Activated T-cell treated with anti-CD3 and anti-CD28 coated beads, Interleukin-2, amount 50 U/mL, for 4 hours (primary cell): Measurements from ENCODE around the gene FAAP20. TPM values are rescaled to one million over a fixed set of nuclear protein-coding genes. Genes with fewer than 3 reads are reported as not detected.

Experiments
- ATAC-seq, 2 donors: fragments of 200-7000 bp; cut with Tn5 transposase; one replicate each; pipeline ENCODE4 v1.10.0; 2021
- DNase-seq: peaks from one replicate; pipeline ENCODE4 v3.0.0-alpha.2; 2020
- H3K27me3 Mint-ChIP-seq: one replicate; pipeline ENCODE4 v1.8.0; 2021; ENCODE audit warnings: low read depth, mixed read lengths
- H3K36me3 Mint-ChIP-seq: one replicate; pipeline ENCODE4 v1.8.0; 2022; ENCODE audit warnings: mixed read lengths; ENCODE audit not compliant: insufficient read depth
- H3K4me1 Mint-ChIP-seq: one replicate; pipeline ENCODE4 v1.8.0; 2021; ENCODE audit warnings: low read depth, mixed read lengths
- H3K4me3 Mint-ChIP-seq: one replicate; pipeline ENCODE4 v1.8.0; 2021; ENCODE audit warnings: mild to moderate bottlenecking, moderate library complexity, mixed read lengths
- H3K9me3 Mint-ChIP-seq: one replicate; pipeline ENCODE4 v1.8.0; 2021; ENCODE audit warnings: mixed read lengths
- total RNA-seq, 3 donors: library from RNA; stranded (reverse); gene quantifications; one replicate each; pipeline ENCODE4 v1.2.1, GENCODE V29; 2021

The FAAP20 gene
- total RNA-seq, 3 donors from 2014 or later = 67.8 to 82.3 (median 69.9) TPM

- peaks cover 9% of the 10 kb centered on the region for H3K36me3 Mint-ChIP-seq
- H3K4me1 Mint-ChIP-seq = peaks cover 14% of the 10 kb centered on the region
- ATAC-seq (no peak), DNase-seq (no peak)
- H3K4me3 Mint-ChIP-seq = no peak overlapping the region
- no peaks in the 10 kb centered on the region for H3K27me3 Mint-ChIP-seq
- H3K9me3 Mint-ChIP-seq = no peaks in the 10 kb centered on the region
These were observed 7.7 kb downstream of the FAAP20 start for GRCh38 chr1:2186901-2187300.

GRCh38 chr1:2185880-2186855 lies 8.4 kb downstream of the FAAP20 start:
- peaks cover 9% of the 10 kb centered on the region for H3K36me3 Mint-ChIP-seq
- no peak overlapping the region for H3K4me3 Mint-ChIP-seq
- no peak for DNase-seq
- peaks cover 11% of the 10 kb centered on the region for H3K4me1 Mint-ChIP-seq
- H3K9me3 Mint-ChIP-seq = no peaks in the 10 kb centered on the region
- no peaks in the 10 kb centered on the region for H3K27me3 Mint-ChIP-seq
- no peak for ATAC-seq

DNA sequence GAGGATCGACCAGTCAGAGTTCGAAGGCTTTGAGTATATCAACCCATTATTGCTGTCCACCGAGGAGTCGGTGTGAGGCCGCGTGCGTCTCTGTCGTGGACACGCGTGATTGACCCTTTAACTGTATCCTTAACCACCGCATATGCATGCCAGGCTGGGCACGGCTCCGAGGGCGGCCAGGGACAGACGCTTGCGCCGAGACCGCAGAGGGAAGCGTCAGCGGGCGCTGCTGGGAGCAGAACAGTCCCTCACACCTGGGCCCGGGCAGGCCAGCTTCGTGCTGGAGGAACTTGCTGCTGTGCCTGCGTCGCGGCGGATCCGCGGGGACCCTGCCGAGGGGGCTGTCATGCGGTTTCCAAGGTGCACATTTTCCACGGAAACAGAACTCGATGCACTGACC lies 9.6 kb downstream of the FAAP20 start:
- peaks cover 9% of the 10 kb centered on the region for H3K36me3 Mint-ChIP-seq
- no peak overlapping the region for H3K4me3 Mint-ChIP-seq
- no peak for ATAC-seq

GRCh38 chr1:2184531-2184930 lies 10.0 kb downstream of the FAAP20 start:
- DNase-seq (no peak), ATAC-seq (no peak)
- no peaks in the 10 kb centered on the region for H3K9me3 Mint-ChIP-seq
- peaks cover 9% of the 10 kb centered on the region for H3K36me3 Mint-ChIP-seq
- no peaks in the 10 kb centered on the region for H3K27me3 Mint-ChIP-seq
- H3K4me3 Mint-ChIP-seq = no peak overlapping the region
- H3K4me1 Mint-ChIP-seq = peaks cover 2% of the 10 kb centered on the region

More for the DNA sequence above, 9.6 kb downstream of the FAAP20 start:
- H3K27me3 Mint-ChIP-seq = no peaks in the 10 kb centered on the region
- DNase-seq = no peak
- no peaks in the 10 kb centered on the region for H3K9me3 Mint-ChIP-seq
- peaks cover 4% of the 10 kb centered on the region for H3K4me1 Mint-ChIP-seq

GRCh38 chr1:2183937-2184334 lies 10.6 kb downstream of the FAAP20 start:
- Mint-ChIP-seq H3K4me3 (no peak overlapping the region), H3K9me3 (no peaks in the 10 kb centered on the region), H3K4me1 (no peaks in the 10 kb centered on the region), H3K27me3 (no peaks in the 10 kb centered on the region), H3K36me3 (peaks cover 9% of the 10 kb centered on the region)
- no peak for ATAC-seq
- DNase-seq = no peak

GRCh38 chr1:2182376-2182775 lies 12.2 kb downstream of the FAAP20 start:
- no peaks in the 10 kb centered on the region for H3K9me3 Mint-ChIP-seq
- H3K4me1 Mint-ChIP-seq = no peaks in the 10 kb centered on the region
- H3K27me3 Mint-ChIP-seq = no peaks in the 10 kb centered on the region
- ATAC-seq = no peak
- no peak for DNase-seq
- H3K36me3 Mint-ChIP-seq = peaks cover 9% of the 10 kb centered on the region
- no peak overlapping the region for H3K4me3 Mint-ChIP-seq

DNA sequence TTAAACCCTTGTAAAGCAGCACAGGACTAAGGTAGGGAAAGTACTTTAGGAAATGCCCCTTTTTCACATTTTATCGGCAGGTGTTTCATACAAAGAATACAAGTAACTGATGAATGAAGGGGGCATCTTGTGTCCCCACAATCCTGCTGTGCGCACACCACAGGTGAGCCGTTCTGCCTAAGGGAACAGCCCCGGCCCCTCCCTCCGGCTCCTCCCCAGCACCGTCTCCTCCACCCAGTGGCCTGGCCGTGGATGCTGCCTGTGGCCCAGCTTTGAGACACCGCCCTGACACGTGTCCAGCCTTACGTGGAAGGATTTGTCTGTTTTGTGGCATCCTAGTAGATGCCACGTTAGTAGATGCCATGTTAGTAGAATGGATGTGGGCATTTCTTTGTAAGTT lies 12.8 kb downstream of the FAAP20 start:
- DNase-seq (no peak), ATAC-seq (no peak)
- Mint-ChIP-seq H3K36me3 (peaks cover 9% of the 10 kb centered on the region), H3K27me3 (no peaks in the 10 kb centered on the region), H3K4me1 (no peaks in the 10 kb centered on the region), H3K4me3 (no peak overlapping the region), H3K9me3 (no peaks in the 10 kb centered on the region)

GRCh38 chr1:2181271-2181670 lies 13.3 kb downstream of the FAAP20 start:
- DNase-seq (no peak), ATAC-seq (no peak)
- H3K9me3 Mint-ChIP-seq = no peaks in the 10 kb centered on the region
- H3K36me3 Mint-ChIP-seq = peaks cover 10% of the 10 kb centered on the region
- H3K27me3 Mint-ChIP-seq = no peaks in the 10 kb centered on the region
- H3K4me1 Mint-ChIP-seq = no peaks in the 10 kb centered on the region
- H3K4me3 Mint-ChIP-seq = no peak overlapping the region

DNA sequence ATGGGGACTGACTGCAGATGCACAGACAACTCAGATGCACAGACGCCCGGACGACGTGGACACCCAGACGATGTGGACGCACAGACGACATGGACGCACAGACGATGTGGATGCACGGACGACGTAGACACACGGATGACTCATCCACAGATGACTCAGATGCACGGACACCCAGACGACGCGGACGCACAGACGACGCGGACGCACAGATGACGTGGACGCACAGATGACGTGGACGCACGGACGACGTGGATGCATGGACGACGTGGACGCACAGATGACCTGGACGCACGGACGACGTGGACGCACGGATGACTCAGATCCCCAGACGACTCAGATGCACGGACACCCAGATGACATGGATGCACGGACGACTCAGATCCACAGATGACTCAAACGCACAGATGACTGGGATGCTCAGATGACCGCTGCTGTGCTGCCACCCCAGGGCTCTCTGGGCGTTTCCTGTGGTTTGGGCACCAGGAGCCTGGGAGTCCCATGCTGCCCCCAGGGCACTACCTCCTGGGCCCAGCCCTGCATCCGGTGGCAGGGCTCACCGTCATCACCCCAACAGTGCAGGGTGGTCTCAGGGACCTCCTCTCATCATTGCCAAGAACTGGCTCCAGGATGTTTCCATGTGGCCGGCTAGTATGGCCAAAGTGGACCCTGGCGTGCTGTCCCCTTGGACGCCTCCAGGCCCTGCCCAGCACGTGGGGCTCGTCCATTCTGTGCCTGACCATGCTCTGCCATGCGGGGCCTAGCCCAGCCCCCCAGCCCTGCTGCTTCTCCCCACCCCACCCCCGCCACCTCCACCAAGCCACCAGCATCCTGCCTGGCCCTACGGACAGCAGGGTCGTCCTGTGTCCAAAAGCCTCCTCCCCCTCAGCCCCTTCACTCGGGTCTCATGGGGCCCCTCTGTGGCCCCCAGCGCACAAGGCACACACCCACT lies 14.0 kb downstream of the FAAP20 start:
- H3K9me3 Mint-ChIP-seq = no peaks in the 10 kb centered on the region
- DNase-seq = no peak
- no peaks in the 10 kb centered on the region for H3K27me3 Mint-ChIP-seq
- ATAC-seq = no peak
- H3K4me3 Mint-ChIP-seq = no peak overlapping the region
- H3K36me3 Mint-ChIP-seq = peaks cover 13% of the 10 kb centered on the region
- H3K4me1 Mint-ChIP-seq = no peaks in the 10 kb centered on the region

DNA sequence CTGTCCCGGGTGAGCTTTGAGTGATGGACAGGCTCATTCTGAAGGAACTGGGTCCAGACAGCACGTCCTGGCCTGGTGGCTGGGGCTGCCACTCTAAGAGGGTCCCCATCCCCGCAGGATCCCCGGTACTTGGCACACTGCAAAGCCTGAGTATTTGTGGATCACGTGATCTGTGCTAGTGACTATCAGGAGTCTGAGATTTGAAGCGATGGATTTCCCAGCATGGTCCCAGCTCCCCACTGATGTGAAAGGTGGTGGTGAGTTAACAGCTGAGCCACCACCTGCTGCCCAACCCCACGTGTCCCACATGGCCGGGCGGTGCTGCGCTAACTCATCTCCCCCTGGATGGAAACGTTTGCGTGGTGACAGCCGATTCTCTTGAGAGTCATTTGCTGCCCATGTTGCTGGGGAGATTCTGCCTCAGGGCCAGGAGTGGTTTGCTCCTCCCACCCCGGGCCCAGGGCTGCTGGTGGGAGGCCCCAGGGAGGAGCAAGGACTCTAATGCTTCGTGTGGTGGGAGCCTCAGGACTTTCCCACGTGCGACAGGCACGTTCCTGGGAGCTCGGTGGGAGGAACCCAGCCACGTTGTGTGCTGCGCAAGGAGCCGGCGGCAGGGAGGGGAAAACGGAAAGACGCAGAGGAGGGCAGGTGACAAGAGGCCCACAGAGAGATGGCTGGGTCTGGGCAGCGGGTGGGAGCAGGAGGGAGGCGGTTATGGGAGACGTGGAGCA lies 15.1 kb downstream of the FAAP20 start:
- H3K4me3 Mint-ChIP-seq = no peak overlapping the region
- no peak for ATAC-seq
- H3K27me3 Mint-ChIP-seq = no peaks in the 10 kb centered on the region
- no peak for DNase-seq
- H3K9me3 Mint-ChIP-seq = no peaks in the 10 kb centered on the region
- H3K4me1 Mint-ChIP-seq = peaks cover 2% of the 10 kb centered on the region
- peaks cover 11% of the 10 kb centered on the region for H3K36me3 Mint-ChIP-seq

DNA sequence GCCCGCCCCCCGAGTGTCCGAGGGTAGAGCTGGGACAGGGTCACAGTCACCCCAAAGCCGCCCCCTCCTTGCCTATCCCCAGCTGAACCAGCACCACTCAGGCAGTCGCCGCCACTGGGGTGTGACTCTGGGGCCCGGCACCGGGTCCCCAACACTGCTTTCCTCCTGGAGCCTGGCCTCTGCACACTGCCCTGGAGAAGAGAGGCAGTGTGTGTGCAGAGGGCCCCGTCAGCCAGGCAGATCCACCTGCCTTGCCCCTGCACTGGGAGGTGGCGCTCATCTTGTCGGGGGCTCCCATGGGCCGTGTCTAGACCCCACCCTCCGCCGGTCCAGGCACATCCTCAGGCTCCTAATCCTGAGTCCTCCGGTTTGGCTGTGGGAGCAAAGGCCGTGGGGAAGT lies 15.7 kb downstream of the FAAP20 start:
- H3K9me3 Mint-ChIP-seq = no peaks in the 10 kb centered on the region
- H3K4me3 Mint-ChIP-seq = no peak overlapping the region
- H3K27me3 Mint-ChIP-seq = no peaks in the 10 kb centered on the region
- peaks cover 4% of the 10 kb centered on the region for H3K4me1 Mint-ChIP-seq
- H3K36me3 Mint-ChIP-seq = peaks cover 8% of the 10 kb centered on the region
- no peak for ATAC-seq
- DNase-seq = no peak

DNA sequence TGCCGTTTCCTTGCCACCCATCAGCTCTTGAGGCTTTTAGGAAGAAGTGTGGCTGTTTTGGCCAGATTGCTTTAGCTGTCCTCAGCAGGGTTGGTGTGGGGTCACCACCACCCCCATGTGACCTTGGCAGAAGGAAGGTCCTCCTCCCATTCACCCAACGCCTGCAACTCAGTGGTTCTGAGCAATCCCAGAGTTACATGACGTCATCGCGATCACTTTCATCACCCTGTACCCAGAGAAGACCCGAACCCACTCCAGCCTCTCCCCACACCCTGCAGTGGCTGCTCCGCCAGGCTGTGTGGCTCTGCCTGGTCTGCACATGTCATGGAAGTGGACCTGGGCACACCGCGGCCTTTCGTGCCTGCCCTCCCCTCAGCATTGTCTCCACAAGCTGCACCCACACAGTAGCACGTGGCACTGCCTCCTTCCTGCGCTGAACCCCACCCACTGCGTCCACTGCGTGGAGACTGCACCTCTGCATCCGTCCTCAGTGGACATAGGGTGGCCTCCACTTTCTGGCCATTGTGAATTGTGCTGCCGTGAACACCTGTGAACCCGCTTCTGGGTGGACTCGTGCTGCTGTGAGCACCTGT lies 16.5 kb downstream of the FAAP20 start:
- Mint-ChIP-seq H3K4me3 (no peak overlapping the region), H3K4me1 (peaks cover 4% of the 10 kb centered on the region), H3K36me3 (peaks cover 8% of the 10 kb centered on the region), H3K27me3 (no peaks in the 10 kb centered on the region), H3K9me3 (no peaks in the 10 kb centered on the region)
- DNase-seq = no peak
- no peak for ATAC-seq

- Mint-ChIP-seq H3K9me3 (no peaks in the 10 kb centered on the region), H3K36me3 (peaks cover 6% of the 10 kb centered on the region), H3K27me3 (no peaks in the 10 kb centered on the region), H3K4me3 (no peak overlapping the region), H3K4me1 (peaks cover 4% of the 10 kb centered on the region)
- ATAC-seq (no peak), DNase-seq (no peak)
These were observed 17.0 kb downstream of the FAAP20 start for GRCh38 chr1:2177541-2177940.

GRCh38 chr1:2176615-2177014 lies 18.0 kb downstream of the FAAP20 start:
- Mint-ChIP-seq H3K27me3 (no peaks in the 10 kb centered on the region), H3K36me3 (peaks cover 6% of the 10 kb centered on the region), H3K4me3 (no peak overlapping the region), H3K4me1 (peaks cover 4% of the 10 kb centered on the region), H3K9me3 (no peaks in the 10 kb centered on the region)
- DNase-seq = no peak
- no peak for ATAC-seq
